GM12801 (cell line): ENCODE data around the gene SIRT5.

Experiments
- TF ChIP-seq, protein P1 (sequence below): IDR thresholded peaks from one replicate; pipeline ENCODE4 v1.5.1; 2011; ENCODE audit warnings: control low read depth; ENCODE audit not compliant: insufficient read length; ENCODE audit errors: extremely low read depth

The SIRT5 gene

DNA sequence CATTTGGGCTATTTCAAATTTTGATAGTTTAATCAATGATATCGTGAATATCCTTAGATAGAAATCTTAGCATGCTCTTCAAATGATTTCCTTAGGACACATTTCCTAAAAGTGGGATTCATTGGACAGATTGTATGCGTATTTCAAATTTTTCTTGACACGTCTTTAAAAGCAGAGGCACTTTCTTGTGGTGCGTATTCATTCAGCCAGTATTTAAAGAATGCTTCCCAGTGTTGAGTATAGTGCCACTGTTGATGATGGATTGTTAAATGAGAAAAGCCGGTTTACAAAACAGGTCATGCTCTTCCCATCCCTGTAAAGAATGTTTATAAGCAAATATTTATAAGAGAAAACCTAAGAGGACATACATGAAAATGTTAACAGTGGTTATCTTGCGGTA is 25.6 kb downstream of the SIRT5 start:
- TF ChIP-seq, protein P1, sequence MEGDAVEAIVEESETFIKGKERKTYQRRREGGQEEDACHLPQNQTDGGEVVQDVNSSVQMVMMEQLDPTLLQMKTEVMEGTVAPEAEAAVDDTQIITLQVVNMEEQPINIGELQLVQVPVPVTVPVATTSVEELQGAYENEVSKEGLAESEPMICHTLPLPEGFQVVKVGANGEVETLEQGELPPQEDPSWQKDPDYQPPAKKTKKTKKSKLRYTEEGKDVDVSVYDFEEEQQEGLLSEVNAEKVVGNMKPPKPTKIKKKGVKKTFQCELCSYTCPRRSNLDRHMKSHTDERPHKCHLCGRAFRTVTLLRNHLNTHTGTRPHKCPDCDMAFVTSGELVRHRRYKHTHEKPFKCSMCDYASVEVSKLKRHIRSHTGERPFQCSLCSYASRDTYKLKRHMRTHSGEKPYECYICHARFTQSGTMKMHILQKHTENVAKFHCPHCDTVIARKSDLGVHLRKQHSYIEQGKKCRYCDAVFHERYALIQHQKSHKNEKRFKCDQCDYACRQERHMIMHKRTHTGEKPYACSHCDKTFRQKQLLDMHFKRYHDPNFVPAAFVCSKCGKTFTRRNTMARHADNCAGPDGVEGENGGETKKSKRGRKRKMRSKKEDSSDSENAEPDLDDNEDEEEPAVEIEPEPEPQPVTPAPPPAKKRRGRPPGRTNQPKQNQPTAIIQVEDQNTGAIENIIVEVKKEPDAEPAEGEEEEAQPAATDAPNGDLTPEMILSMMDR: no peak

DNA sequence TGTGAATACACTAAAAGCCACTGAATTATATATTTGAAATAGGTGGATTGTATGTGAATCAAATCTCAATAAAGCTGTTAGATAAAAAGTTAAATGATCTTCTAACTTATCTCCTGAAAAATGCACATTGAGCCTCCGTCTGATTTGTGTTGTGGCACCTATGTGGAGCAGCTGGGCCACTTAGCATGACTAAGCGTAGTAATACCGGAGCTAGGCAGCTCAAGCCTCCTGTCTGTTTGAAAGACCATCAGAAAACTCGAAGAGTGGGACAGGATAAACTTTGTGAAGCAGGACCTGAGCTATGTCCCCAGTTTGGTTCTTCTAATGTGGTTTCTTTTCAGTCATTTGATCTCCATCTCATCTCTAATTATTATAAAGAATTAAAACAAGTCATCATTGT is 29.7 kb downstream of the SIRT5 start:
- TF ChIP-seq, protein P1: no peak

DNA sequence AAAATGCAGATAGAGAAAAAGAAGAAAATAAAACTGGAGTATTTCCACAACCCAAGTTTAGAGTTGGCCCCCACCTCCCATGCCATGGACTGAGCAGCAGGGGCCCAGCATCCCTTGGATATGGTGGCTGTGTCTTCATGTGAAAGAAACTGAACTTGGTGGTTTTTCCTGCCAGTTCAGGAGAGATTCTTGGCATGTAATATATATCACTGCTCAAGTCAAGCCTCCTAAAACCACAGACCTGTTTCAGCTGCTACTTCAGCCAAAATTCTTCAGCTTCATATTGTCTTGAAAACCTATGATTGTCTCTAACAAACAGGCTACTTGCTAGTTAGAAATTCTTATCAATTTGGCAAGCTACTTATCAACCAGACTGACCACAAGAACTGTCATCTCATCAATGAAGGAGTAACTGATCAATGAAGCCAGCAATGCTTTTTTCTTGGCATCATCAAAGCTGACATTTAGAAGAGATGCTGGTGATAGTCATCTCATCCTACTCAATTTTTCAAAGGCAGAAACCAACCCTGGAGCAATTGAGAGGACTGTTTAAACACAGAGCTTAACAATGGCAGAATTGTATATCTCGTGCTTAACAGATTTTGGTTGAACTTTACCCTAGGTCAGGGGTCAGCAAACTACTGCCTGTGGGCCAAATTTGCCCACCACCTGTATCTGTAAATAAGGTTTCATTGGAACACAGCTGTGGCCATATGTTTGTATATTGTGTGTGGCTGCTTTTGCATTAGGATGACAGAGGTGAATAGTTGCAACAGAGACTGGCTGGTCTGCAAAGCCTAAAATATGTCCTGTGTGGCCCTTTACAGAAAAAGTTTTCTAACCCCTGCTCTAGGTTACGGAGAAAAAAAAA is 30.4 kb downstream of the SIRT5 start:
- TF ChIP-seq, protein P1: no peak

DNA sequence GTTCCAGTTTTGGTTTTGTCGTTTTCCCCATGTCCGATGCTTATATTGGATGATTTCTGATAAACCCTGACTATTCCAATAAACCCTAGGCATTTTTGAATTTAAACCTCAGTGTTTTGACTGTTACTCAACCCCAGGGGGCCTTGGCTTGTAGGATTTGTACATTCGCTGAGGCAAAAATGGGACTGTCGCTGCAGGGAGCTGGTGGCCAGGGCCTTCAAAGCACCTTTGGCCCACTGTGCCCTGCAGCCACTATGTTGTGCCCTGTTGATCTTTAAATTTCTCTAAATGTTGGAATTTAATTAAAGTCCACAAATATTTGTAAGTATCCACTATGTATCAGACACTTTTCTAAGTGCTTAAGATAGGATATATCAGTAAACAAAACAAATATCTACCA is 31.2 kb downstream of the SIRT5 start:
- TF ChIP-seq, protein P1: no peak

DNA sequence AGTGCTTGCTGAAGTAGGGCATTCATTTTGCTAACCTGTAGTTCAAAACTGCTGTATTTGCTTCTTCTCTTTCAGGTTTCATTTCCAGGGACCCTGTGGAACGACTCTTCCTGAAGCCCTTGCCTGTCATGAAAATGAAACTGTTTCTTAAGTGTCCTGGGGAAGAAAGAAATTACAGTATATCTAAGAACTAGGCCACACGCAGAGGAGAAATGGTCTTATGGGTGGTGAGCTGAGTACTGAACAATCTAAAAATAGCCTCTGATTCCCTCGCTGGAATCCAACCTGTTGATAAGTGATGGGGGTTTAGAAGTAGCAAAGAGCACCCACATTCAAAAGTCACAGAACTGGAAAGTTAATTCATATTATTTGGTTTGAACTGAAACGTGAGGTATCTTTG is 37.3 kb downstream of the SIRT5 start:
- TF ChIP-seq, protein P1: no peak

DNA sequence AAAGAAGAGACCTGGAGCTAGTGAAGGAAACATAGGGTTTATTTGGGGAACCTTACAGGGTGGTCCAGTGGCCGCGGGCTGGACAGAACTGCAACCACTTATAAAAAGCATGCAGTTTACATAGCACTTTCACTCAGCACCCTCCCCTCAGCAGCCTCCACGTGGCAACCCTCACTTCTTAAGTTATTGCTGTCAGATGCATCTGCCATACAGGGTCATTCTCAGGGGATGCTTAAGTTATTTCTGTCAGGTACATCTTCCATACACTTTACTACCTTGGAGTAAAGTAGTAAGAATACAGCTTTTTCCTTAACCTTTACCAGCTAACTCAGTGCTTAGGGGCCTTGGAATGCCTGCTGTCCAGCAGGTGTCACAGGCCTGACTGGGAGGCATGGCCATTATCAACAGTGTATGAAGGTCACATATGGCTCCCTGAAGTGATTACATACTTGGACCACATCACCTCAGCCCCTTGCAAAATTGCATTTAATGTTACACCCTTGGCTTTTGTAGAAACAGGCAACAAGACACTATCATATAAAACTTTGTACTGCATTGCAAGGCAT is 38.7 kb downstream of the SIRT5 start:
- TF ChIP-seq, protein P1: no peak

DNA sequence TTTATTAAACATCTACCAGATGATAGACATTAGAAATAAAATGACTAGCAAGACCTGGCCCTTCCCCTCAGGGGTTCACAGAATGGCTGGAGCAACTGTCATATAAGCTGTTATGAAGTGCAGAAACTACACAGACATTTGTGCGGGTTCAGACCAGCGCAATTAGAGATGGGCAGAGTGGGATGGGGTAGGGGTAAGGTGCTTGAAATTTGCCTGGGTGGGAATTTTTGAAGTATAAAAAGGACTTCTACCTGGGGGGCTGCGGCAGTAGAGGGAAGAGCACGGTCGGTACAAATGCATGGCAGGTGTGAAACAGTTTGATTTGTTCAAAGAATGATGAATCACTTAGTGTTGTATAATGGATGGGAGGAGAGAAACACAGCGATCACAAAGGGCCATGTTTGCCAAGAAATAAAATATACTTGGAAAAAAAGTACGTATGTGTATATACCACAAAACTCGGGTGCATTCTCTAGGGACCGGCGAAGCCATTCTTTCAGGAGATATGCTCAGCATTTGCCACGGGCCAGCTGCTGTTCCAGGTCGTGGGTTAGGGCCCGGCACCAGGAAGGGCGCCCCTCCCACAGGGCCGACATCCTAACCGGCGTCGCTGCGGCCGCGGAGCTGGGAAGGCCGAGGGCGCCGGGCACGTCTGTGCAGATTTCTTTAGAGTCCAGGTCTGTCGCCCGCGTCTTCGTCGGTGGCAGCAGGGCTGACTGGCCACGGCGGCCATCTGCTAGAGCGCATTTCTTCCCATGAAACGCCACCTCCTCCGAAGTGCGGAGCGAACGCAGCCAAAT is 39.9 kb downstream of the SIRT5 start:
- TF ChIP-seq, protein P1: no peak
